ENCODE results near the gene DSEL. TPM values are rescaled to one million over a fixed set of nuclear protein-coding genes. Genes with fewer than 3 reads are reported as not detected.

The DSEL gene
- polyA plus RNA-seq (2013, experiment 1 of 4) = 3.6 TPM
- polyA plus RNA-seq (2013, experiment 2 of 4) = 3.4 TPM
- 2.4 TPM for polyA plus RNA-seq (2013, experiment 3 of 4)
- polyA plus RNA-seq (2013, experiment 4 of 4) = 2.8 TPM

GRCh38 chr18:67516539-67517443 is at the start of gene DSEL:
Gene DSEL, minus strand, starts transcription at chr18:67516720. Its CDS starts 2,112 bp downstream, at chr18:67514608.
- Histone ChIP-seq H3K36me3 (ENCODE audit: control insufficient read depth, insufficient read depth, low read length) (no peaks in the 10 kb centered on the region), H3K4me3 (ENCODE audit: insufficient read depth, low read depth, low read length) (peak within 1 kb of the TSS; percentile 68), H3K4me1 (ENCODE audit: control insufficient read depth, insufficient read depth, low read length) (peaks cover 5% of the 10 kb centered on the region), H3K27me3 (ENCODE audit: control insufficient read depth, insufficient read depth, low read length, poor library complexity, severe bottlenecking) (peaks cover 4% of the 10 kb centered on the region), H3K9me3 (ENCODE audit: control insufficient read depth, low read length) (no peaks in the 10 kb centered on the region), H3K27ac (ENCODE audit: insufficient read depth, low read depth, low read length, poor library complexity, severe bottlenecking) (peak within 1 kb of the TSS; percentile 47)
- 1% methylated on average over 79 of the region's 79 CpGs for WGBS, 2 experiments

GRCh38 chr18:67553437-67553836 is 36.9 kb upstream of the DSEL start:
- Histone ChIP-seq H3K27me3 (ENCODE audit: control insufficient read depth, insufficient read depth, low read length, poor library complexity, severe bottlenecking) (no peaks in the 10 kb centered on the region), H3K4me1 (ENCODE audit: control insufficient read depth, insufficient read depth, low read length) (no peaks in the 10 kb centered on the region), H3K36me3 (ENCODE audit: control insufficient read depth, insufficient read depth, low read length) (no peaks in the 10 kb centered on the region), H3K27ac (ENCODE audit: insufficient read depth, low read depth, low read length, poor library complexity, severe bottlenecking) (no peak overlapping the region), H3K4me3 (ENCODE audit: insufficient read depth, low read depth, low read length) (no peak overlapping the region), H3K9me3 (ENCODE audit: control insufficient read depth, low read length) (no peaks in the 10 kb centered on the region)
- WGBS, 2 experiments = 96% methylated on average over 2 of the region's 2 CpGs; no CpG with 5 or more reads in 1 of the 2 experiments

DNA sequence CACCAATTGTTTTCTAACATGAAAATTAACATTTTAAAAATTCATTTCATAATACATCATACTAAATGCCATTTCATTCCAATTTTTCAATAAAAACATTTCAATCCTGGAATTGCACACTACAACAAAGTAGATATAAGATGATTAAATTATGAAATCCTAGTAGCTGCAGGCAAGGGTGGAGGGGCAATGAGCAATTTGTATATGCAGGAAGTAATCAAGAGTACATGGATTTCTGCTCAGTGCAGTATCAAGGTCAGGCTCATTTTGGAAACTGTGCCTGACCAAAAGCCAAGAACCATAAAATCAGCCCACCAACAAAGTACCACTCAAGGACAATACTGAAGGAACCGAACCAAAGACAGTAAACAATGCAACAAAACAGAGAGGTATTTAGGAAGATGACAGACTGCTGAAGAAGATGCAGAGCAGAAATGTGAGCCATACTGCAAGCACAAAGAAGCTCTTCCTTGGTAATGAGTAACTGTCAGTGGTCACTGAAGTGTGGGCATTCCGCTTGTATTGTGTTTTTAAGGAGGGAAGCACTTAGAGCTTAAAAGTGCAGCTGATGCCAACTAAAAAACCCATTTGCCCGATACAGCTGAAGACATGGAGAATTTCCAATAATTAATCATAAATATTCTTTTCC is 34.5 kb upstream of the DSEL start:
- H3K4me3 ChIP-seq (ENCODE audit: insufficient read depth, low read depth, low read length) = no peak overlapping the region
- H3K27ac ChIP-seq (ENCODE audit: insufficient read depth, low read depth, low read length, poor library complexity, severe bottlenecking) = no peak overlapping the region
- H3K36me3 ChIP-seq (ENCODE audit: control insufficient read depth, insufficient read depth, low read length) = no peaks in the 10 kb centered on the region
- no peaks in the 10 kb centered on the region for H3K9me3 ChIP-seq (ENCODE audit: control insufficient read depth, low read length)
- no peaks in the 10 kb centered on the region for H3K27me3 ChIP-seq (ENCODE audit: control insufficient read depth, insufficient read depth, low read length, poor library complexity, severe bottlenecking)
- 86 to 88% methylated on average over 3 of the region's 3 CpGs for WGBS, 2 experiments
- no peaks in the 10 kb centered on the region for H3K4me1 ChIP-seq (ENCODE audit: control insufficient read depth, insufficient read depth, low read length)

DNA sequence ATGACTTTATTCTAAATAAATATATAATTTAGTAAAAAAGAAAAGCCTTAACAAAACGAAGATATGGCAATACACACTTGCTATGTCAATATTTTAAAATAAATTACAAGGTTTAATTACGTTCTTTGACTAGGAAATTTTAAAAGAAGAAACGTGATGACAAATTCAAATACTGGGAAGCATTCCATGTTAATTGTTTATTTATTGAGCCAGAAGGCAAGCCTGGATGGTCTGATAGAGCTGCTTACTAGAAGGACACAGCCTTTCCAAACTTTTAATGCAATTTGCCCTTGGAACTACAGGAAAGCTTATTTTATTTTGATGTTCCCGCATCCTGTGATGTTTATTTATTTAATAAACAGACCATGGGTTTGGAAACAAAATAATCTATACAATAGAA is 33.4 kb upstream of the DSEL start:
- H3K27me3 ChIP-seq (ENCODE audit: control insufficient read depth, insufficient read depth, low read length, poor library complexity, severe bottlenecking) = no peaks in the 10 kb centered on the region
- H3K4me1 ChIP-seq (ENCODE audit: control insufficient read depth, insufficient read depth, low read length) = no peaks in the 10 kb centered on the region
- WGBS, 2 experiments = 87 to 90% methylated on average over 2 to 3 of the region's 4 CpGs
- H3K9me3 ChIP-seq (ENCODE audit: control insufficient read depth, low read length) = no peaks in the 10 kb centered on the region
- H3K27ac ChIP-seq (ENCODE audit: insufficient read depth, low read depth, low read length, poor library complexity, severe bottlenecking) = no peak overlapping the region
- H3K4me3 ChIP-seq (ENCODE audit: insufficient read depth, low read depth, low read length) = no peak overlapping the region
- no peaks in the 10 kb centered on the region for H3K36me3 ChIP-seq (ENCODE audit: control insufficient read depth, insufficient read depth, low read length)

DNA sequence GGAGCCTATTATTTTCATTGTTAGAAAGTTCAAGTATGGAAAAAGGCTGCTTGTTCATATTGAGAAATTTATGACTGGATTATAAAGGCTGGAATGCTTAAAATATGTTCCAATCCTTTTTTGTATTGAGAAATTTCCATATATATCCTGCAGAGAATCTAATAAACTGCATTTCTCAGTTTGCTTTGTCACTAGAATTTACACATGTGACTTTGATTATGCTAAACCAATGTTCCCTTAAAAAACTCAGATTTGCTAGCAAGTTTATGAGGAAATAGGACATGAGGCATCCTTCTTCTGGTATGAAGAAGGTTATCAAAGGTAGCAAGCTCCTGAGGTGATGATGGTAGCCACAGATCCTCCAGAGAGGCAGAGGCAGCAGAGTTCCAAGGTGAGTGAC is 29.2 kb upstream of the DSEL start:
- Histone ChIP-seq H3K4me3 (ENCODE audit: insufficient read depth, low read depth, low read length) (no peak overlapping the region), H3K9me3 (ENCODE audit: control insufficient read depth, low read length) (no peaks in the 10 kb centered on the region), H3K27ac (ENCODE audit: insufficient read depth, low read depth, low read length, poor library complexity, severe bottlenecking) (no peak overlapping the region), H3K36me3 (ENCODE audit: control insufficient read depth, insufficient read depth, low read length) (no peaks in the 10 kb centered on the region), H3K4me1 (ENCODE audit: control insufficient read depth, insufficient read depth, low read length) (no peaks in the 10 kb centered on the region), H3K27me3 (ENCODE audit: control insufficient read depth, insufficient read depth, low read length, poor library complexity, severe bottlenecking) (no peaks in the 10 kb centered on the region)

DNA sequence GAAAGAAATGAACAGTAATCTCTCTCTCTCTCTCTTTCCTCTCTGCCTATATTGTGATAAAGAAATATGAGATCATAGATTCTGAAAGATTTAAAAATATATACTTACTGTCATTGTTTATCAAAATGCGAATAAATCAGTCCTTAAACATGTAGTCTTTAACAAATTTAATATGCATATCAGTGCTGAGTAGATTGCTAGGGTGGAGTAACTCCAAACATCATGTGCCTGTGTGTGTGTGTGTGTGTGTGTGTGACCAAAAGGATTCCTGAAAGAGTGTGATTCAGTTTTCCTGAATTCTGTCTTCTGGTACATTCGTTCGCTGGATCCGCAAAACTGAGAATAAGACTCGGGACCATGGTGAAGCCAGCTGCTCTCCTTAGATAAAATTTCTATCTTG is 24.0 kb upstream of the DSEL start:
- Histone ChIP-seq H3K4me1 (ENCODE audit: control insufficient read depth, insufficient read depth, low read length) (no peaks in the 10 kb centered on the region), H3K9me3 (ENCODE audit: control insufficient read depth, low read length) (no peaks in the 10 kb centered on the region), H3K36me3 (ENCODE audit: control insufficient read depth, insufficient read depth, low read length) (no peaks in the 10 kb centered on the region), H3K4me3 (ENCODE audit: insufficient read depth, low read depth, low read length) (no peak overlapping the region), H3K27me3 (ENCODE audit: control insufficient read depth, insufficient read depth, low read length, poor library complexity, severe bottlenecking) (no peaks in the 10 kb centered on the region), H3K27ac (ENCODE audit: insufficient read depth, low read depth, low read length, poor library complexity, severe bottlenecking) (no peak overlapping the region)
- WGBS, 2 experiments = 98 to 100% methylated on average over 4 of the region's 5 CpGs

DNA sequence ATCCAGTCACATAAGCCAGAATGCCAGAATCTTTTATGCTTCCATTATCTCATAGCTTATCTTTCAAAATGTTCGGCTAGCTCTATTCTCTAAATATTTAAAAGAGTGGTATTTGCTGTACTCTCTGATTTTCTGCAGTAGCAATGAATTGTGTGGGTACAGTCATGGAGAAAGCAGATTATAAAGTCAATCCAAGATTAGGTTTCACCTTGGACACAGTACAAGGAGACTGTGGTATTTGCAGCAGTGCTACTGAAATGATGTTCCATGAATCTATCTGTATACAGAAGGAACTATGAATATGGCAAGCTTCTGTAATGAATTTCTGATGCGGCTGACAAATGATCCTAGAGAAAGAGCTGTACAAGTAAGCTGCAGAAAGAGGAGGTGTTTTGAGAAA is 15.4 kb upstream of the DSEL start:
- Histone ChIP-seq H3K27ac (ENCODE audit: insufficient read depth, low read depth, low read length, poor library complexity, severe bottlenecking) (no peak overlapping the region), H3K4me3 (ENCODE audit: insufficient read depth, low read depth, low read length) (no peak overlapping the region), H3K9me3 (ENCODE audit: control insufficient read depth, low read length) (no peaks in the 10 kb centered on the region), H3K36me3 (ENCODE audit: control insufficient read depth, insufficient read depth, low read length) (no peaks in the 10 kb centered on the region), H3K27me3 (ENCODE audit: control insufficient read depth, insufficient read depth, low read length, poor library complexity, severe bottlenecking) (no peaks in the 10 kb centered on the region), H3K4me1 (ENCODE audit: control insufficient read depth, insufficient read depth, low read length) (no peaks in the 10 kb centered on the region)
- WGBS, 2 experiments = 94 to 98% methylated on average over 1 to 2 of the region's 2 CpGs

DNA sequence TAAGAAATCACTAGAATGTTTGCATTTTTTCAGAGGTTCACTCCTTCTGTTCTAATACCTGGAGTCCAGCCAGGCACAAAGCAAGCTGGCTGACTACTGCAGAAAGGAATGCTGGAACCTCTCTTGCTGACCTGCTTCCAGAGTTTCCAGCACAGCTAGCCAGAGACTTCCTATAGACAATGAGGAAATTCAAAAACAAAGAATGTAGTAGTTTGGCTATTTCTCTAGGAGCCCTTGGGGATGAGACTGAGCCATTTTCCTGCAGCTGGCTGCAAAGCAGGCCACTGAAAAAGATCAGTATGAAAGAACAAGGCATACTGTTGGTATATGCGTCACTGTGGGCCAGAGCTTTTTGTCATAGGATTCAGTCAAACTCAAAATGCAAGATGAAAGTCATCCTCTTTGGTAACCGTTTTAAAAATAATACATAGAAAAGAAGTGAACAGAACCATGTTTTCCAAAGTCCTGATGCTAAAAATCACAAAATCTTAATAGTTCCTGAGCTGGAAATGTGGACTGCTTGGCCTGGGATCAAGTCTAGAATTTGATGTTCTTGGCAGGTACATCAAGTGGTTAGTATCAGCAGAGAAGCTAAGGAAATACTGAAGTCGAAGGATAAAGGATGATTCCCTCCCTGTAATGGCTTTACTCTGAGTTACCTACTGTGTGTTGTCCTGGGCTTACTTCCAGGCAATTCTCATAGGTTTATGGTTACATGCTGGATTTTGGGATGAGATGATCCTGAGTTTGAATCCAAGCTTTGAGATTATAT is 9.0 kb upstream of the DSEL start:
- Histone ChIP-seq H3K27ac (ENCODE audit: insufficient read depth, low read depth, low read length, poor library complexity, severe bottlenecking) (no peak overlapping the region), H3K27me3 (ENCODE audit: control insufficient read depth, insufficient read depth, low read length, poor library complexity, severe bottlenecking) (no peaks in the 10 kb centered on the region), H3K9me3 (ENCODE audit: control insufficient read depth, low read length) (no peaks in the 10 kb centered on the region), H3K4me3 (ENCODE audit: insufficient read depth, low read depth, low read length) (no peak overlapping the region), H3K4me1 (ENCODE audit: control insufficient read depth, insufficient read depth, low read length) (no peaks in the 10 kb centered on the region), H3K36me3 (ENCODE audit: control insufficient read depth, insufficient read depth, low read length) (no peaks in the 10 kb centered on the region)
- WGBS, 2 experiments = 90 to 94% methylated on average over 3 of the region's 3 CpGs

- WGBS, 2 experiments = 90 to 96% methylated on average over 2 of the region's 2 CpGs
- Histone ChIP-seq H3K27me3 (ENCODE audit: control insufficient read depth, insufficient read depth, low read length, poor library complexity, severe bottlenecking) (peaks cover under 1% of the 10 kb centered on the region), H3K9me3 (ENCODE audit: control insufficient read depth, low read length) (no peaks in the 10 kb centered on the region), H3K27ac (ENCODE audit: insufficient read depth, low read depth, low read length, poor library complexity, severe bottlenecking) (no peak overlapping the region), H3K4me1 (ENCODE audit: control insufficient read depth, insufficient read depth, low read length) (peaks cover 1% of the 10 kb centered on the region), H3K36me3 (ENCODE audit: control insufficient read depth, insufficient read depth, low read length) (no peaks in the 10 kb centered on the region), H3K4me3 (ENCODE audit: insufficient read depth, low read depth, low read length) (no peak overlapping the region)
Measured at GRCh38 chr18:67520351-67520921, 3.9 kb upstream of the DSEL start.

Measured in ectodermal cell (in vitro differentiated cells).